ENCODE measurements around the gene BCOR.
A peak's percentile ranks its signal among the peaks of the same experiment; 100 is the strongest.

DNA sequence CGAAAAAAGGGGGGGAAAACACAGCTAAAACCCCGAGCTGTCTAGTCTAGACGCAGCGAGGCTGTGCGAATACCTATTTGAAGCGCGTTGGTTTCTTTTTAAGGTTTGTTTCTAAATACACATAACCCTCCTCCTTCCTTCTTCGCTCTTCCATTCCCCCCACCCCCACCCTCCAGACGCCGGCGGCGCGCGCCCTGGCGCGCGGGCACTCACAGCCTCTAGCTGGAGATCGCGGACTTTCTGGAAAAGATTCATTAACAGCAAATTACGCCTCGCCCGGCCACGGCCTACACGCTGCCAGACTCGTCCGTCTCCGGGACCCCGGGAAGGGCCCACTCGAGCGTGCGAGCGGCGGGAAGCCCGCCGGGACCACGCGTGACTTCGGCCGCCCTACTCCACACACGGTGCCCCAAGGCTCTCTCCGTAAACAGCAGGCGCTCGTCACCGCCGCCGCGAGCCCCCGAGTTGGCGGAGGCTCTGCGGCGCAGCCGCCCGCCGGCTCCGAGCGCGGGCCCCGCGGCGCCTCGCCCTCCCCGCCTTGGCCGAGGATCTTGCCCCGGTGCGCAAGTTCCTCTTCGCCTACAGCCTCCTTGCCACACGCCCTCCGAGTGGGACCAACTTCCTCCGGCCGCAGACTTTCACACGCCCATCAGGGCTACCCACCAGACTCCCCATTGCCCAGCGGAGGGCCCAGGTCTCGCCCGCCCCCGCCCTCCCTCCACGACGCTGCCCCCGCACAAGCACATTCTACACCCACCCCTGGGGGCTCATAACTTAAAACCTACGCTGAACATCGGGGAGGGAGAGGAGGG lies 2.0 kb downstream of the BCOR start:
- peak in 1 of 6 experiments; percentile 5 for TF ChIP-seq CTCF (IDR thresholded peaks at IDR 0.05)
- TF ChIP-seq POLR2A (IDR thresholded peaks at IDR 0.05) = no peak
